GM21737 (cell line): ENCODE data around the gene UGT1A3.

Experiments
- ATAC-seq: cut with Tn5 transposase; IDR thresholded peaks from one replicate; pipeline ENCODE4 v1.9.1; 2021; ENCODE audit warnings: mild to moderate bottlenecking, moderate library complexity; ENCODE audit not compliant: unreplicated experiment

The UGT1A3 gene

GRCh38 chr2:233814056-233814835 lies 85.4 kb downstream of the UGT1A3 start:
- no peak for ATAC-seq

- no peak for ATAC-seq
Observed at GRCh38 chr2:233815861-233816260, 87.0 kb downstream of the UGT1A3 start.

GRCh38 chr2:233816334-233816733 lies 87.5 kb downstream of the UGT1A3 start:
- ATAC-seq = no peak

GRCh38 chr2:233816771-233817170 lies 87.9 kb downstream of the UGT1A3 start:
- ATAC-seq = no peak

- ATAC-seq = no peak
Observed at GRCh38 chr2:233817361-233817911, 88.6 kb downstream of the UGT1A3 start.

- no peak for ATAC-seq
Observed at GRCh38 chr2:233817995-233818638, 89.3 kb downstream of the UGT1A3 start.

GRCh38 chr2:233818639-233819621 lies 90.1 kb downstream of the UGT1A3 start:
- no peak for ATAC-seq

- ATAC-seq = no peak
Observed at GRCh38 chr2:233819884-233820773, 91.3 kb downstream of the UGT1A3 start.

- no peak for ATAC-seq
Observed at GRCh38 chr2:233820774-233821105, 91.9 kb downstream of the UGT1A3 start.

GRCh38 chr2:233821196-233821595 lies 92.4 kb downstream of the UGT1A3 start:
- no peak for ATAC-seq

GRCh38 chr2:233821709-233822100 lies 92.9 kb downstream of the UGT1A3 start:
- no peak for ATAC-seq

GRCh38 chr2:233822101-233822771 lies 93.4 kb downstream of the UGT1A3 start:
- no peak for ATAC-seq
